Vagina (tissue), 2 donors: ENCODE data around the gene ENOX1.

ENCODE experiments used
- CTCF ChIP-seq, 3 experiments: fragments of 450-650 bp in 2 of 3; fragments of 200-600 bp in 1 of 3; sonication (generic) in 1 of 3; IDR thresholded peaks; one replicate each; pipeline ENCODE4 v1.5.1; 2017 to 2019; ENCODE audit warnings: antibody characterized with exemption in 3 of 3, mild to moderate bottlenecking in 2 of 3, moderate library complexity in 2 of 3
- POLR2A ChIP-seq, 2 donors: fragments of 450-650 bp; IDR thresholded peaks; one replicate each; pipeline ENCODE4 v1.6.1; 2017; ENCODE audit warnings: antibody characterized with exemption in 2 of 2, mild to moderate bottlenecking in 2 of 2, moderate library complexity in 2 of 2
- POLR2AphosphoS5 ChIP-seq, 2 donors: sonication (generic); formaldehyde crosslinking; IDR thresholded peaks; one replicate each; pipeline ENCODE4 v1.9.0; 2017; ENCODE audit warnings: antibody characterized with exemption in 2 of 2, mild to moderate bottlenecking in 2 of 2, low read depth in 1 of 2; ENCODE audit not compliant: insufficient read depth in 1 of 2

- no peak for TF ChIP-seq CTCF (IDR thresholded peaks at IDR 0.05)
- TF ChIP-seq POLR2AphosphoS5 (IDR thresholded peaks at IDR 0.05; ENCODE audit: insufficient read depth in 1 of 2, low read depth in 1 of 2): no peak
- no peak for TF ChIP-seq POLR2A (IDR thresholded peaks at IDR 0.05)
Measured at GRCh38 chr13:43776501-43777079, 10.2 kb downstream of the ENOX1 start.
